GM08714 (cell line): Measurements from ENCODE around the gene TMEM214.

Experiments
- H3K4me3 ChIP-seq: fragments of 200-500 bp; sonication (Bioruptor generic); 2 replicates; pipeline ENCODE4 v1.5.1; 2014; ENCODE audit warnings: mild to moderate bottlenecking, low read length, inconsistent platforms
- ZNF274 ChIP-seq: IDR thresholded peaks from 2 replicates; pipeline ENCODE4 v1.6.1; 2012; ENCODE audit warnings: mild to moderate bottlenecking, low read depth, low read length

Gene TMEM214

DNA sequence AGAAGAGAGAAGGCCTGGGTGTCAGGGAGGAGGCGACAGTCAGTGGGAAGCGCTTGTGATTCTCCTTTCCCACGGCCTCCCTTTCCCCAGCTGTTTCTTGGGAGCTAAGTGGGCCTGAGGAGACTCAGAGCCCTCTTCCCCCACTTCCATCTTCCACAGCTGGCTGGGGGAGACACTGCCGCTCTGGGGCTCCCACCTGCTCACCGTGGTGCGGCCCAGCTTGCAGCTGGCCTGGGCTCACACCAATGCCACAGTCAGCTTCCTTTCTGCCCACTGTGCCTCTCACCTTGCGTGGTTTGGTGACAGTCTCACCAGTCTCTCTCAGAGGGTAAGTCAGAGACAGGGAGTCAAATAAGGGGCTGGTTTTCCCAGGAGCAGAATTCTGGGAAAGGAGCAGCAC lies 7.1 kb downstream of the TMEM214 start:
- TF ChIP-seq ZNF274 = no peak
- H3K4me3 ChIP-seq = no peak overlapping the region

DNA sequence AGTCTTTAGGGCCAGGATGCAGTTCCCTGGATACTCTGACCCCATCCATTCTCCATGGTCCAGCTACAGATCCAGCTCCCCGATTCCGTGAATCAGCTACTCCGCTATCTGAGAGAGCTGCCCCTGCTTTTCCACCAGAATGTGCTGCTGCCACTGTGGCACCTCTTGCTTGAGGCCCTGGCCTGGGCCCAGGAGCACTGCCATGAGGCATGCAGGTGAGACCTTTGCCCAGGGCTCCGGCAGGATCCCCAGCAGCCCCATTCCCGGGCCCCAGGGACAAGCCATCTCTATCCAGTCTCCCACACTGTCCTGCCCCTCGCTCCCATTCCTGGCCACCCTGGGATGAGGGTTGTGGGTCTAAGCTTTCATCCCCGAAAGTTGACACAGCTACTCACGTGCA lies 7.5 kb downstream of the TMEM214 start:
- no peak overlapping the region for H3K4me3 ChIP-seq

DNA sequence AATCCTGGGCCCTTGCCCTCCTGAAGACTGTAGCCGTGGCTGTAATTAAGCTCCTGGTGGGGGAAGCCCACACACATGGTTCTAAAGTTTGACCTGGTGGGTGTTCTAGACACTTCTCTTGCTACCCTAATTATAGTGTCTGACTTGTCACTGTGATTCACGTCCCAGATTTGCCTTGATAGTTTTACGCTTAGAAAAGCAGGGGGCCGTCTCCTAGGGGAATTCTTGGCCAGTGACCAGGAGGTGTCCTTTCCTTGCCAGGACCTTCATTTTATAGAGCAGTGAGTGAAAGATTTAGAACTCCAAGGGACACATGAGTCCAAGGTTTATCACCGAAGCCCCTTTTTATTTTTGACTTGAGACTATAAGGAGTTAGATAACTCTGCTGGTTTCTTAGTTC lies 9.0 kb downstream of the TMEM214 start:
- no peak for TF ChIP-seq ZNF274
- no peak overlapping the region; the same call in 1 of the 2 replicates for H3K4me3 ChIP-seq

More for the DNA sequence above, 7.5 kb downstream of the TMEM214 start:
- no peak for TF ChIP-seq ZNF274

DNA sequence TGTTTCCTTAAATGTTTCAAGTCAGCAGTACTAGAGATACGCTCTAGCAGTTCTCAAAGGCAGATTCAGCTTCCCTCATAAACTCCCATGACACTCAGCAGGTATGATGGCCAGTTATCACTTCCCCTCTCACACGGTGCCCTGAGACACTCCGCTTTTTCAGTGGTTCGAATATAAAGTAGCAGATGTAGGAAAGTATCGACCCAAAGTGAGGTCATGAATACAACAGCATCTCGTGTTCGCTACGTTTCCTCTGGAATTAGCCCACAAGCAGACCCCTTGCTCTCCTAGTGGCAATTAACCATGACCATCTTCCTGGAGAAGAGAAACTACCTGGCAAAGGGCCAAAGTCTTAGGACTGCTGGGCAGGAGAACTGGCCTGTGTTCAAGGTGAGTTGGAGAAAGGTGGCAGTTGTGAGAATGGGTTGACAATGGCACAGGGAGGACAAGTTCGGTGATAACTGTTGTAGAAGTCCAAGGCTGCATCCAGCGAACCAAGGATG lies 9.4 kb downstream of the TMEM214 start:
- H3K4me3 ChIP-seq = no peak overlapping the region; the same call in 1 of the 2 replicates
- TF ChIP-seq ZNF274 = no peak

DNA sequence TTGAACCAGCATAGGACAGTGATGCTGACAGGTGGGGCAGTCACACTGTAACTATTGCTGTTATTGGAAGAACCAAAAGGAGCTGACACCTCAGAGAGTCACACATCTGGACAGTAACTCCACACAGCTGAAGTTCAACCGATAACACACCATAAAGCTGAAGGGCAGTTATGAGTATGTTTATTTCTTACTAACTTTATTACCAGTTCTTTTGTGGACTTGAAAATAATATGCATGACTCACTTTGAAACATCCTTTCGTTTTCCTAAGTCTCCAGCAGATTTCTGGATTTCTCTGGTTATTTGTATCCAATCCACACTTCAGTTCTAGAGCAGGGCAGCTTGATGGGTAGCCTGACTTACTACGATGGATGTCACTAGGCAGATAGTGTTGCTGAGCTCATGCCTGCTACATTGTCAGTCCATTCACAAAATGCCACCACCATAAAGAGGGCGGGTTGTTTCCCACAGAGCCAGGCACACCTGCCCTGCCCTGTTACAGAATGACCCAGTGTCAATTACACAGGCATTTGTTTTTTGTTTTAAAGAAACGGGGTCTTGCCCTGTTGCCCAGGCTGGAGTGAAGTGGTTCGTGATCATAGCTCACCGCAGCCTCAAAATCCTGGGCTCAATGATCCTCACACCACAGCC lies 10.3 kb downstream of the TMEM214 start:
- no peak overlapping the region for H3K4me3 ChIP-seq
- no peak for TF ChIP-seq ZNF274

DNA sequence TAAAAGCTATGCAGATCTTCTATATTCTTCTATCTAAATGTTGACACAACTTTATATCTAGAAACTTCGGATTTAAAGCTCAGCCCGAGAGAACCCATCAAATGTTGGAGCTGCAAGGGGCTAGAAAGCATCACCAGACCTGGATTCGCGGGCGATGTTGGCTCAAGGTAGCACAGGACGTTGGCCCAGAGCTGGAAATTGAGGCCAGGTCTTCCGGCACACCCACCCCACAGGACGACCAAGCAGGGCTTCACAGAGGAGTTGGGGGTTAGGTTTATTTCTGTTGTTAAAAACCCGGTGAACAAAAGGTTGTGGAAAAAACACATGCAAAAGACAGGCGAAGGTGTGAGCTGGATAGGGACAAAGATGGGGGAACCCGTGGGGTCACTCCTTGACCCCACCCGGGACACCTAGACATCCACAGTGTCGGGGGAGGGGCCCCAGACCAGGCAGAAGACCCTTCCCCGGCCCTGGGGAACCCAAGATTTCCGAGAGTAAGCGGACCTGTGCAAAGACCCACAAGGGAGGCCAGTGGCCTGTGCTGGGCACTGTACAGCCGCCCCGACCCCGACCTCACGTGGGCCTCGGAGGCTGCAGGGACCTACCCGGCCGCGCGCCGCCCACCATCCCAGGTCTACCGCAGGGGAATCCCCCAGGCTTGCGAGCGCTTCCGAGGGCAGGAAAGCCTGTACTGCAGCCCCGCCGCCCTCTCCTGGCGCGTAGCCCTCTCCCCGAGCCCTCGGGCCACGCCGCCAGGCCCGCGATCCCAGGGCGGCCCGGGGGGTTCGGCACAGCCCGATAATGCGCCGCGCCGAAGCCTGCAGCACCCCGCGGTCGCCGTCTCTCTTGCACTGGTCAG lies 16.9 kb downstream of the TMEM214 start:
- TF ChIP-seq ZNF274 = no peak
- H3K4me3 ChIP-seq = peak overlapping the region; percentile 78

DNA sequence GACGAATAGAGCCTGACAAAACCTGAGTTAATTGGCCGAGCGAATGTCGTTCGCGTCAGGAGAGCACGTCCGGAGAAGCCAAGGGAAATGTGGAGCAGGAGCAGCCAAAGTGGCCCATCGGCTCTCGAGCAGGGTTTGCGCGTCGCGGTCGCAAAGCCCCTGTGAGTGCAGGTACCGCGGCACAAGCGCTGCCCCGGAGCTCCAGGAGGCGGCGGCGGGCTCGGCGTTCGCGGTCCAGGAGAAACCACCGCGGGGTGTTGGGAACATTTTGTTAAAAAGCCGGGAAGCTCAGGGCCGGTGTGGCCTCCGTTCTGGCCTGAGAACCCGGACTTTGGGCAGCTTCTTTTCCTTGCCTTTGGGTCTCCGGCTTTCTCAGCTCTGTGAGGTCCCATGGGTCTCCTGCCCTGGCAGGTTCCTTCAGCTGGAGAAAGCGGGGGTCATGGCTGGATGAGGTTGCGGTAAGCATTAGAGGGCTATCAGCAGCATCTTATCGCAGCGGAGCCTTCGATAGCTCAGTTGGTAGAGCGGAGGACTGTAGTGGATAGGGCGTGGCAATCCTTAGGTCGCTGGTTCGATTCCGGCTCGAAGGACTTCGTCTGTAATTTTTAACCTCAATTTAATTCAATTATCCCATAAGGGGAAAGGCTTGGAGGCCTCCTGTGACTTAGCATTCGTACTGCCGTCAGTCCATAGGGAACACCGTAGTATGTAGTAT lies 17.7 kb downstream of the TMEM214 start:
- no peak for TF ChIP-seq ZNF274
- H3K4me3 ChIP-seq = peak overlapping the region; percentile 78

DNA sequence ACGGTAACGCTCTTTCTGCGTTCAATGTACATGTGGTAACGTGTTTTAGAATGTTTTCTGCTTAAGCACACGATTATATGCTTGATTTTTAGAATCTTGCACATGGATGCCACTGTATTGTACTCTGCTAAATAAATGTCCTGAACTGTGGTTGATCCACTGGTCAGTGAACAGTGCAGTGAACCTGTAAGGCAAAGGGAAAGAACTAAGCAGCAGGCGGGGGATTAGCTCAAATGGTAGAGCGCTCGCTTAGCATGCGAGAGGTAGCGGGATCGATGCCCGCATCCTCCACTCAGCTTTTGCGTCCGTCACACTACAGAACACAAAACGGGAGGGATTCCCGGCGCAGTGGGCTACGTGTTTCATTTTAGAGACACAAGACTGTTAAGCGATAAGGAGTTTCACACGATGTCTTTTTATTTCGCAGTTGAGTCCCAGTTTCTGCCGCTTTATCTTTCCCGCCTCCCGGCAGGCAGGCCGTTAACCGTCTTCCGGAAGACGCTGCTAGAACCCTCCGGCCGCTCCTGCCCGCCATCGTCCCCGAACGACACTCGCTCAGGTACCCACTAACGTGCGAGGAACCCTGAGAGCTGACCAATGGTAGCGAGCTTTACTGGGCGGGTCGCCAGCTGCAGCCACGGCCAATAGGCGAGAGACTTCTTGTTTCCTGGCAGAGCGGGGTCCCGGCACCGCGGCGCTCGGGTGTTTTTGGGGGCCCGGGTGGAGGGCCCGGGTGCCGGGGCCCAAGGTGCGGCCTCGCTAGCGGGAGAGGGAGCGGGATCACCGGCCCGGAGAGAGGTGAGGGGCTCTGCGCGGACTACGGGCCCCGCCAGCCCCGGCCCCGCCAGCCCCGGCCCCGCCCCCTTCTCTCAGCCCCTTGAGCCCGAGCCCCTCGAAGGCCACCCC lies 18.5 kb downstream of the TMEM214 start, which contains the start of gene AGBL5:
AGBL5 (plus strand) TSS at position 673 of the 906 bp plus-strand sequence. CDS start 1,291 bp downstream, outside the sequence.
- TF ChIP-seq ZNF274 = no peak
- H3K4me3 ChIP-seq = peak within 1 kb of the TSS; percentile 78

DNA sequence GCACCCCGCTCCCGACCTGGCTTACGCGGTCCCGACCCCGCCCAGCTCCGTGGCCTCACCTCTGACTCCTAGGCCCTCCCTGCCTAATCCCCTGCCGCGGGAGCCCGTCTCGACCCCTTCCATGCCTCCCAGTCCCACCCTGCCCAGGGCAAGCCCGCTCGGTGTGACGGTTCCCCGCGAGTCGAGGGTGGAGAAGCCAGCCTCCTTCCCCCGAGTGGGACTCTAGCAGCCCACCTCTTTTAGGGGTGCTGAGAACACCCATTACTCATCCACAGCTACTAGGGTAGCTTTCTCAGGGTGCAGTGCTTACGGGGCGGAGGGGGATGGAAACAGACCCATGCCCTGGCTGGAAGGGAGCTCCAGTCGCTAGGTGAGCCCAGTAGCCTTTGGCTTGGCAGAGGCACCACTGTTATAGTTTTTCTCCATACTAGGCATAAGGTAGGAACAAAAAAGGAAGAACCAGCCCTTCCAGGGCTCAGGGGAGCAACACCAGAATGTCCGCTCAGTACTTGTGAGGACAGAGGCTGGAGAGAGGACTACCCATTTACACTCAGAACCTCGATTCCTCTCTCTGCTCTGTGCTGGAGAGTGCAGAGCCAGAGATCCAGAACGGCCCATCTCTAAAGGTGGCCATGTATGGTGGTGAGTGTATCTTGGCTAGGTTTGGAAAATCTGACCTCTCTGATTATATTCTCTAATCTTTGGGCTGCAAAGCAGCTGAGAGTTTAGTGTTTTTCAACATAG lies 19.3 kb downstream of the TMEM214 start:
- no peak for TF ChIP-seq ZNF274
- peak overlapping the region; percentile 75 for H3K4me3 ChIP-seq

DNA sequence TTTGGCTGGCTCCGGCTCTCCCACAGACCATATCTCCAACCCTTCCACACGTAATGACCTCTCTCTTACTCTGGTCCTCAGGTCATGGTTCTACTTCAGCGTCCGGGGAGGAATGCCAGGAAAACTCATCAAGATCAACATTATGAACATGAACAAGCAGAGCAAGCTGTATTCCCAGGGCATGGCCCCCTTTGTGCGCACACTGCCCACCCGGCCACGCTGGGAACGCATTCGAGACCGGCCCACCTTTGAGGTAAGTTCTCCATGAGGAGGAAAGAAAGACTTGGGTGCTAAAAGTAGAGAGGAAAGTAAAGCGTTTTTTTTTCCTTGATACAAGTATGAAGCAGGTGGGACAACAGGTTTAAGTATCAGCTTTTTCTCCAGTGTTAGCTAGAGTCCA lies 20.6 kb downstream of the TMEM214 start:
- no peak for TF ChIP-seq ZNF274
- no peak overlapping the region for H3K4me3 ChIP-seq

DNA sequence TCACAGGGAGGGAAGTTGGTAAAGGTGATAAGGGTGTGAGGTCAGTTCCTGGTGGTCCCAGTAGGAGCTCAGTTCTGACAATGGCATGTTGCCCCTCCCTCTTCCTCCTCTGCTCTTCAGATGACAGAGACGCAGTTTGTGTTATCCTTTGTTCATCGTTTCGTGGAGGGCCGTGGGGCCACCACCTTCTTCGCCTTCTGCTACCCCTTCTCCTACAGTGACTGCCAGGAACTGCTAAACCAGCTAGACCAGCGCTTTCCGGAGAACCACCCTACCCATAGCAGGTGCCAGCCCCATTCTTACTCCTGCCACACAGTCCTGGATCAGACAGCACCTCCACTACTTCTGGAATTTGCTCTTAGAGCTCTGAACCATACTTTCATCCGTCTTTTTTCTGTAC lies 21.0 kb downstream of the TMEM214 start:
- H3K4me3 ChIP-seq = no peak overlapping the region
- TF ChIP-seq ZNF274 = no peak

DNA sequence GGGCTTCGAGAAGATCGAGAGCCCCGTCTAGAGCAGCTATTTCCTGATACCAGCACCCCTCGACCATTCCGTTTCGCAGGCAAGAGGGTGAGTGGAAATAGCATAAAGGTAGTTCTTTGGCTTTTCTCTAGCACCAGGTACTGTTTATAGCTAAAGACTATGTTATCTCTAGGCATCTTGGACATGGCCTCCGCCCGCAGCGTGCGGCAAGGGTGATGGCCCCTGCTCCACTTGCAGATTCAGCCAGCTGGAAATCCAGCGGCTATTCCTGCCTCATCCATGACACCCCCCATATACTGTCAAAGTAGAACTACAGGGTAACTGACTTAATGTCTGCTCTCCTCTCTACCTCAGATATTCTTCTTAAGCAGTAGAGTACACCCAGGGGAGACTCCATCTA lies 22.0 kb downstream of the TMEM214 start:
- H3K4me3 ChIP-seq = no peak overlapping the region
- TF ChIP-seq ZNF274 = no peak

DNA sequence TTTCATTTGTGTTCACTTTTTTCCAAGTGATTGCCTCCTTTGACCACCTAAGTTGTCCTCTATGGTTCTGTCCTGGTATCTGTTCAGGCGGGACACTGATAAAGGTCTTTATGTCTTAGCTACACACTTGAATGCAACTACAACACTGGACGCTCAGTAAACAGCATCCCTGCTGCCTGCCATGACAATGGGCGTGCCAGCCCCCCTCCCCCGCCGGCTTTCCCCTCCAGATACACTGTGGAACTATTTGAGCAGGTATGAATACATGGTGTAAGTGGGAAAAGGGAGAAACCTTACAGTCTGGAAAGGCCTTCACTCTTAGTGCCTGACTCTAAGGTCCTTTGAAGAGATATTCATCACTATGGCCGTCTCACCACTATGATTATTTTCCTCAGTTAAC lies 24.4 kb downstream of the TMEM214 start:
- no peak overlapping the region for H3K4me3 ChIP-seq
- TF ChIP-seq ZNF274 = no peak
